ENCODE results near the gene SEPTIN1. TPM values are rescaled to one million over a fixed set of nuclear protein-coding genes. Genes with fewer than 3 reads are reported as not detected.

The SEPTIN1 gene
- under 1 TPM in 1 of 4 donors, not detected in 3; 0.65 TPM for total RNA-seq

DNA sequence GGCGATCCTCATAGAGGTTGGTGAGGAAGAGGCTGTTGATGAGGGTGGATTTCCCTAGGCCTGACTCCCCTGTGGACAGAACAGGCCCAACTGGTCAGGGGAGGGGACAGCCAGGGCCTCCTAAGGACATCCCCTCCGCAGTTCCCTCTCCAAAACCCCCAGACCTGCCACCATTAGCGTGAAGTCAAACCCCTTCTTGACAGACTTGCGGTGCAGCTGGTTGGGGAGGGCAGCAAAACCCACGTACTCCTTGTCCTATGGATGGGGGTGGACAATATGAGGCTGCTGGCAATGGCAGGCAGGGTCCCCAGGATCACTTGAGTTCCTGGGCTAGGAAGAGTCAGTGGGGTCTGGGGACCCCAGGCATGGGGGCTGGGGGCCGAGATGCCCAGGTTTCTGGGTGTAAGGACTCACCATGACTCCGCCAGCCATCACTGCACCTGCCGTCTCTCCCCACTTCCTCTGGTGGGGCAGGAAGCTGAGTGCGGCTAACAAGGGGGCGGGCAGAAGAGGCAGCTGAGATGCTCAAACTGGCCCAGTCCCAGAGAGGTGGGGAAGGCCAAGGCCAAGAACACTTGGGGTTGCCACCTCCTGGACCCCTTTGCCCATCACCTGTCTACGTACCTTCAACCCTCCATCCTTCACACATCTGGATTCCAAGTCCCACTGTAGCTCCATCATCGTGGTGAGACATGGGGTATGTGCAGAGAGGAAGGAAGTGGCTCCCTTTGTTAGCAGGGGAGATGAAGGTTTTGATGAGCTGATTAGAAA, at the start of gene SEPTIN1:
TSS of gene SEPTIN1 (minus strand) at position 451 of the 771 bp plus-strand sequence. CDS start at position 432, 19 bp downstream.
- in situ Hi-C loops (cut with MboI; ENCODE audit: low sequenced_read_pairs in 4 of 4) (no loop called here), intact Hi-C loops (cut with DNase I; ENCODE audit: low total_unique reads) (no loop called here)
- ATAC-seq, result no peak
- peaks cover 8 to 16% of the 10 kb centered on the region in 2 donors for H3K4me1 ChIP-seq
- peak within 1 kb of the TSS in 2 of 4 donors; percentile 38 to 44 for H3K27ac ChIP-seq
- TF ChIP-seq CTCF (IDR thresholded peaks at IDR 0.05 in 4 of 5, conservative IDR thresholded peaks at IDR 0.05 in 1 of 5) (no peak), POLR2A (IDR thresholded peaks at IDR 0.05) (no peak)
- H3K36me3 ChIP-seq, result no peaks in the 10 kb centered on the region
- no peak for DNase-seq
- no peaks in the 10 kb centered on the region for H3K9me3 ChIP-seq
- H3K27me3 ChIP-seq, result no peaks in the 10 kb centered on the region
- H3K4me3 ChIP-seq, result no peak within 1 kb of the TSS

GRCh38 chr16:30430428-30430970, 48.1 kb upstream of the SEPTIN1 start:
- intact Hi-C loops (cut with DNase I; ENCODE audit: low total_unique reads), result loop anchor here (1.0 to 5.0 kb wide), 3 partner anchors 15 to 197 kb away; partner anchors contain the start of gene SEPHS2
- peaks cover 12 to 13% of the 10 kb centered on the region in 2 donors for H3K4me1 ChIP-seq
- no peaks in the 10 kb centered on the region for H3K27me3 ChIP-seq
- in situ Hi-C loops (cut with MboI; ENCODE audit: low sequenced_read_pairs in 4 of 4), result loop anchor here (10.0 to 25.0 kb wide), 4 partner anchors 94 to 207 kb away; partner anchors contain the start of genes ZNF768 (in 2 of the 4) and ZNF747 (in 1 of the 4)
- peak overlapping the region; percentile 26 to 89 (median 82) for H3K4me3 ChIP-seq
- no peaks in the 10 kb centered on the region for H3K9me3 ChIP-seq
- ATAC-seq (peak; percentile 4 to 28), DNase-seq (no peak)
- H3K36me3 ChIP-seq, result peaks cover 0 to 11% of the 10 kb centered on the region in 2 donors
- TF ChIP-seq CTCF (IDR thresholded peaks at IDR 0.05 in 4 of 5, conservative IDR thresholded peaks at IDR 0.05 in 1 of 5) (peak in 1 of 5 experiments; percentile 40), POLR2A (IDR thresholded peaks at IDR 0.05) (no peak)
- H3K27ac ChIP-seq, result peak overlapping the region; percentile 77 to 84 (median 84)

- TF ChIP-seq CTCF (IDR thresholded peaks at IDR 0.05 in 4 of 5, conservative IDR thresholded peaks at IDR 0.05 in 1 of 5), result peak; percentile 82 to 89 (median 84)
- peak; percentile 9 to 50 for TF ChIP-seq POLR2A (IDR thresholded peaks at IDR 0.05)
- no peaks in the 10 kb centered on the region for H3K9me3 ChIP-seq
- in situ Hi-C loops (cut with MboI; ENCODE audit: low sequenced_read_pairs in 4 of 4), result loop anchor here (10.0 to 25.0 kb wide), 4 partner anchors 95 to 207 kb away; partner anchors contain the start of genes ZNF768 (in 2 of the 4) and ZNF747 (in 1 of the 4)
- H3K27ac ChIP-seq, result peak within 1 kb of the TSS; percentile 77 to 84 (median 84)
- H3K27me3 ChIP-seq, result no peaks in the 10 kb centered on the region
- peaks cover 12 to 13% of the 10 kb centered on the region in 2 donors for H3K4me1 ChIP-seq
- ATAC-seq (peak; percentile 100), DNase-seq (peak; percentile 96 to 98)
- H3K36me3 ChIP-seq, result peaks cover 0 to 11% of the 10 kb centered on the region in 2 donors
- peak within 1 kb of the TSS; percentile 73 to 89 (median 82) for H3K4me3 ChIP-seq
- intact Hi-C loops (cut with DNase I; ENCODE audit: low total_unique reads), result loop anchor here (1.0 to 5.0 kb wide), 3 partner anchors 15 to 197 kb away; partner anchors contain the start of gene SEPHS2
Observed at GRCh38 chr16:30429678-30430427, 47.5 kb upstream of the SEPTIN1 start, which contains the start of gene DCTPP1. DCTPP1 (minus strand) TSS chr16:30430030; CDS start chr16:30429980, 50 bp downstream.

DNA sequence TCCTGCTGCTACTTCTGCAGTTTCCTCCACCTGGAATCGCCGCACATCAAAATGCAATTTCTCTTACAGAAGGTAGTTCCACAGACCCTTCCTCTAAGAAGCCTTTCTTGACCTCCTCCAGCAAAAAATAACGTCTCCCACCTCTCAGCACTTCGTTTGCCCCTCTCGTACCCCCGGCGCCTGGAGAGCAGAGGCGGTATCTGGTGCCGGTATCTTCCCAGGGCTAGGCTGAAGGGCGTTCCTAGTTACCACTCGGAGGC, 47.0 kb upstream of the SEPTIN1 start:
- DNase-seq (no peak), ATAC-seq (no peak)
- in situ Hi-C loops (cut with MboI; ENCODE audit: low sequenced_read_pairs in 4 of 4), result loop anchor here in 1 of 4 donors (25.0 kb wide), 1 partner anchor 208 kb away; no protein-coding TSS in a partner anchor
- Histone ChIP-seq H3K27me3 (no peaks in the 10 kb centered on the region), H3K4me1 (peaks cover 12 to 13% of the 10 kb centered on the region in 2 donors), H3K9me3 (no peaks in the 10 kb centered on the region), H3K4me3 (peak overlapping the region; percentile 73 to 89 (median 82)), H3K36me3 (peaks cover 0 to 11% of the 10 kb centered on the region in 2 donors), H3K27ac (peak overlapping the region; percentile 77 to 84 (median 84))
- intact Hi-C loops (cut with DNase I; ENCODE audit: low total_unique reads), result no loop called here
- TF ChIP-seq POLR2A (IDR thresholded peaks at IDR 0.05), result no peak
- no peak for TF ChIP-seq CTCF (IDR thresholded peaks at IDR 0.05 in 4 of 5, conservative IDR thresholded peaks at IDR 0.05 in 1 of 5)
